GM18873 (cell line): ENCODE data around the gene SLC22A3.
"Not testable (repeated sequence)": the region's sequence is repeated elsewhere in the genome, so short reads cannot be mapped to it uniquely, and the experiment has no call there.

Experiments used
- ATAC-seq: cut with Tn5 transposase; IDR thresholded peaks from one replicate; pipeline ENCODE4 v1.9.1; 2021; ENCODE audit warnings: mild to moderate bottlenecking, moderate library complexity, moderate number of reproducible peaks; ENCODE audit not compliant: unreplicated experiment, low FRiP score

The SLC22A3 gene

GRCh38 chr6:160348223-160349019 is at the start of gene SLC22A3:
Gene SLC22A3, plus strand, starts transcription at chr6:160348378. Its CDS starts 42 bp downstream, at chr6:160348420.
- no peak for ATAC-seq

GRCh38 chr6:160299559-160299958 is 48.6 kb upstream of the SLC22A3 start:
- ATAC-seq, result no peak

- ATAC-seq, result no peak
These were observed 48.0 kb upstream of the SLC22A3 start for GRCh38 chr6:160300076-160300695.

GRCh38 chr6:160301339-160301738 is 46.8 kb upstream of the SLC22A3 start:
- ATAC-seq, result no peak

- not testable (repeated sequence) for ATAC-seq
These were observed 45.6 kb upstream of the SLC22A3 start for GRCh38 chr6:160302431-160303082.

- no peak for ATAC-seq
These were observed 44.4 kb upstream of the SLC22A3 start for GRCh38 chr6:160303806-160304205.

GRCh38 chr6:160305926-160306713 is 42.1 kb upstream of the SLC22A3 start:
- no peak for ATAC-seq

GRCh38 chr6:160309718-160310117 is 38.5 kb upstream of the SLC22A3 start:
- no peak for ATAC-seq

GRCh38 chr6:160312900-160313299 is 35.3 kb upstream of the SLC22A3 start:
- ATAC-seq, result no peak

GRCh38 chr6:160315310-160315709 is 32.9 kb upstream of the SLC22A3 start:
- ATAC-seq, result no peak

GRCh38 chr6:160316261-160316660 is 31.9 kb upstream of the SLC22A3 start:
- ATAC-seq, result no peak

GRCh38 chr6:160319246-160319645 is 28.9 kb upstream of the SLC22A3 start:
- no peak for ATAC-seq

GRCh38 chr6:160321729-160322505 is 26.3 kb upstream of the SLC22A3 start:
- ATAC-seq, result no peak

GRCh38 chr6:160327981-160328380 is 20.2 kb upstream of the SLC22A3 start:
- ATAC-seq, result no peak

- no peak for ATAC-seq
These were observed 19.7 kb upstream of the SLC22A3 start for GRCh38 chr6:160328447-160328846.

- ATAC-seq, result no peak
These were observed 19.0 kb upstream of the SLC22A3 start for GRCh38 chr6:160329188-160329587.

GRCh38 chr6:160330619-160331018 is 17.6 kb upstream of the SLC22A3 start:
- no peak for ATAC-seq

- no peak for ATAC-seq
These were observed 17.0 kb upstream of the SLC22A3 start for GRCh38 chr6:160331204-160331603.

- ATAC-seq, result no peak
These were observed 16.4 kb upstream of the SLC22A3 start for GRCh38 chr6:160331753-160332152.

GRCh38 chr6:160333101-160333500 is 15.1 kb upstream of the SLC22A3 start:
- no peak for ATAC-seq
